ENCODE results near the gene FMNL2. TPM values are rescaled to one million over a fixed set of nuclear protein-coding genes. Genes with fewer than 3 reads are reported as not detected.

Gene FMNL2
- total RNA-seq, 1 donor from 2014 or later, result 15.7 TPM

- H3K36me3 ChIP-seq (ENCODE audit: control insufficient read depth in 3 of 3, insufficient read depth in 3 of 3, low read length in 3 of 3), result no peaks in the 10 kb centered on the region
- H3K9me3 ChIP-seq (ENCODE audit: control insufficient read depth in 3 of 3, low read length in 3 of 3), result no peaks in the 10 kb centered on the region
- H3K4me1 ChIP-seq (ENCODE audit: control insufficient read depth in 3 of 3, insufficient read depth in 3 of 3, low read length in 3 of 3), result peaks cover 4 to 15% (median 14%) of the 10 kb centered on the region in 3 donors
- H3K4me3 ChIP-seq (ENCODE audit: low read length in 3 of 3), result peak overlapping the region; percentile 79 to 87 (median 81)
- H3K27ac ChIP-seq (ENCODE audit: low read depth, low read length), result peak overlapping the region; percentile 59
- H3K27me3 ChIP-seq (ENCODE audit: control insufficient read depth in 3 of 3, insufficient read depth in 3 of 3, low read length in 3 of 3), result no peaks in the 10 kb centered on the region
- peak overlapping the region; percentile 76 to 86 (median 79) for H3K9ac ChIP-seq (ENCODE audit: low read depth in 1 of 3, low read length in 3 of 3)
These were observed 2.0 kb downstream of the FMNL2 start for GRCh38 chr2:152336854-152337510.

GRCh38 chr2:152337511-152337903 is 2.5 kb downstream of the FMNL2 start:
- no peaks in the 10 kb centered on the region for H3K27me3 ChIP-seq (ENCODE audit: control insufficient read depth in 3 of 3, insufficient read depth in 3 of 3, low read length in 3 of 3)
- H3K4me3 ChIP-seq (ENCODE audit: low read length in 3 of 3), result peak overlapping the region in 1 of 3 donors; percentile 81
- H3K9me3 ChIP-seq (ENCODE audit: control insufficient read depth in 3 of 3, low read length in 3 of 3), result no peaks in the 10 kb centered on the region
- H3K36me3 ChIP-seq (ENCODE audit: control insufficient read depth in 3 of 3, insufficient read depth in 3 of 3, low read length in 3 of 3), result no peaks in the 10 kb centered on the region
- no peak overlapping the region for H3K9ac ChIP-seq (ENCODE audit: low read depth in 1 of 3, low read length in 3 of 3)
- H3K27ac ChIP-seq (ENCODE audit: low read depth, low read length), result no peak overlapping the region
- peaks cover 4 to 15% (median 14%) of the 10 kb centered on the region in 3 donors for H3K4me1 ChIP-seq (ENCODE audit: control insufficient read depth in 3 of 3, insufficient read depth in 3 of 3, low read length in 3 of 3)

- peaks cover 0 to 4% (median 0%) of the 10 kb centered on the region in 3 donors for H3K36me3 ChIP-seq (ENCODE audit: control insufficient read depth in 3 of 3, insufficient read depth in 3 of 3, low read length in 3 of 3)
- no peaks in the 10 kb centered on the region for H3K9me3 ChIP-seq (ENCODE audit: control insufficient read depth in 3 of 3, low read length in 3 of 3)
- H3K4me3 ChIP-seq (ENCODE audit: low read length in 3 of 3), result no peak overlapping the region
- H3K27ac ChIP-seq (ENCODE audit: low read depth, low read length), result no peak overlapping the region
- no peak overlapping the region for H3K9ac ChIP-seq (ENCODE audit: low read depth in 1 of 3, low read length in 3 of 3)
- no peaks in the 10 kb centered on the region for H3K27me3 ChIP-seq (ENCODE audit: control insufficient read depth in 3 of 3, insufficient read depth in 3 of 3, low read length in 3 of 3)
- peaks cover 1 to 15% (median 14%) of the 10 kb centered on the region in 3 donors for H3K4me1 ChIP-seq (ENCODE audit: control insufficient read depth in 3 of 3, insufficient read depth in 3 of 3, low read length in 3 of 3)
These were observed 4.7 kb downstream of the FMNL2 start for GRCh38 chr2:152339556-152340286.

- H3K9ac ChIP-seq (ENCODE audit: low read depth in 1 of 3, low read length in 3 of 3), result no peak overlapping the region
- H3K27me3 ChIP-seq (ENCODE audit: control insufficient read depth in 3 of 3, insufficient read depth in 3 of 3, low read length in 3 of 3), result no peaks in the 10 kb centered on the region
- no peak overlapping the region for H3K4me3 ChIP-seq (ENCODE audit: low read length in 3 of 3)
These were observed 7.5 kb downstream of the FMNL2 start for GRCh38 chr2:152342259-152343046.

GRCh38 chr2:152343426-152343825 is 8.5 kb downstream of the FMNL2 start:
- H3K9me3 ChIP-seq (ENCODE audit: control insufficient read depth in 3 of 3, low read length in 3 of 3), result no peaks in the 10 kb centered on the region
- H3K9ac ChIP-seq (ENCODE audit: low read depth in 1 of 3, low read length in 3 of 3), result no peak overlapping the region
- peaks cover 0 to 7% (median 3%) of the 10 kb centered on the region in 3 donors for H3K4me1 ChIP-seq (ENCODE audit: control insufficient read depth in 3 of 3, insufficient read depth in 3 of 3, low read length in 3 of 3)
- no peak overlapping the region for H3K4me3 ChIP-seq (ENCODE audit: low read length in 3 of 3)
- H3K27ac ChIP-seq (ENCODE audit: low read depth, low read length), result no peak overlapping the region
- H3K36me3 ChIP-seq (ENCODE audit: control insufficient read depth in 3 of 3, insufficient read depth in 3 of 3, low read length in 3 of 3), result peaks cover 0 to 4% (median 0%) of the 10 kb centered on the region in 3 donors
- H3K27me3 ChIP-seq (ENCODE audit: control insufficient read depth in 3 of 3, insufficient read depth in 3 of 3, low read length in 3 of 3), result no peaks in the 10 kb centered on the region

More at GRCh38 chr2:152342259-152343046, 7.5 kb downstream of the FMNL2 start:
- H3K27ac ChIP-seq (ENCODE audit: low read depth, low read length), result no peak overlapping the region
- H3K36me3 ChIP-seq (ENCODE audit: control insufficient read depth in 3 of 3, insufficient read depth in 3 of 3, low read length in 3 of 3), result peaks cover 0 to 4% (median 0%) of the 10 kb centered on the region in 3 donors
- H3K4me1 ChIP-seq (ENCODE audit: control insufficient read depth in 3 of 3, insufficient read depth in 3 of 3, low read length in 3 of 3), result peaks cover 0 to 3% (median 3%) of the 10 kb centered on the region in 3 donors
- H3K9me3 ChIP-seq (ENCODE audit: control insufficient read depth in 3 of 3, low read length in 3 of 3), result no peaks in the 10 kb centered on the region

- peaks cover 0 to 4% (median 0%) of the 10 kb centered on the region in 3 donors for H3K36me3 ChIP-seq (ENCODE audit: control insufficient read depth in 3 of 3, insufficient read depth in 3 of 3, low read length in 3 of 3)
- peaks cover 0 to 8% (median 3%) of the 10 kb centered on the region in 3 donors for H3K4me1 ChIP-seq (ENCODE audit: control insufficient read depth in 3 of 3, insufficient read depth in 3 of 3, low read length in 3 of 3)
- H3K27ac ChIP-seq (ENCODE audit: low read depth, low read length), result no peak overlapping the region
- H3K9ac ChIP-seq (ENCODE audit: low read depth in 1 of 3, low read length in 3 of 3), result no peak overlapping the region
- H3K27me3 ChIP-seq (ENCODE audit: control insufficient read depth in 3 of 3, insufficient read depth in 3 of 3, low read length in 3 of 3), result no peaks in the 10 kb centered on the region
- no peaks in the 10 kb centered on the region for H3K9me3 ChIP-seq (ENCODE audit: control insufficient read depth in 3 of 3, low read length in 3 of 3)
- no peak overlapping the region for H3K4me3 ChIP-seq (ENCODE audit: low read length in 3 of 3)
These were observed 9.7 kb downstream of the FMNL2 start for GRCh38 chr2:152344579-152345195.

- Histone ChIP-seq H3K27ac (ENCODE audit: low read depth, low read length) (no peak overlapping the region), H3K4me3 (ENCODE audit: low read length in 3 of 3) (no peak overlapping the region), H3K36me3 (ENCODE audit: control insufficient read depth in 3 of 3, insufficient read depth in 3 of 3, low read length in 3 of 3) (peaks cover 0 to 4% (median 0%) of the 10 kb centered on the region in 3 donors), H3K27me3 (ENCODE audit: control insufficient read depth in 3 of 3, insufficient read depth in 3 of 3, low read length in 3 of 3) (no peaks in the 10 kb centered on the region), H3K9me3 (ENCODE audit: control insufficient read depth in 3 of 3, low read length in 3 of 3) (no peaks in the 10 kb centered on the region), H3K4me1 (ENCODE audit: control insufficient read depth in 3 of 3, insufficient read depth in 3 of 3, low read length in 3 of 3) (peaks cover 0 to 5% (median 0%) of the 10 kb centered on the region in 3 donors), H3K9ac (ENCODE audit: low read depth in 1 of 3, low read length in 3 of 3) (no peak overlapping the region)
These were observed 12.1 kb downstream of the FMNL2 start for GRCh38 chr2:152347076-152347475.

GRCh38 chr2:152348388-152348787 is 13.4 kb downstream of the FMNL2 start:
- H3K9me3 ChIP-seq (ENCODE audit: control insufficient read depth in 3 of 3, low read length in 3 of 3), result no peaks in the 10 kb centered on the region
- no peak overlapping the region for H3K27ac ChIP-seq (ENCODE audit: low read depth, low read length)
- H3K4me1 ChIP-seq (ENCODE audit: control insufficient read depth in 3 of 3, insufficient read depth in 3 of 3, low read length in 3 of 3), result peaks cover 0 to 5% (median 0%) of the 10 kb centered on the region in 3 donors
- no peak overlapping the region for H3K9ac ChIP-seq (ENCODE audit: low read depth in 1 of 3, low read length in 3 of 3)
- no peaks in the 10 kb centered on the region for H3K27me3 ChIP-seq (ENCODE audit: control insufficient read depth in 3 of 3, insufficient read depth in 3 of 3, low read length in 3 of 3)
- peaks cover 0 to 4% (median 0%) of the 10 kb centered on the region in 3 donors for H3K36me3 ChIP-seq (ENCODE audit: control insufficient read depth in 3 of 3, insufficient read depth in 3 of 3, low read length in 3 of 3)
- H3K4me3 ChIP-seq (ENCODE audit: low read length in 3 of 3), result no peak overlapping the region

- Histone ChIP-seq H3K9me3 (ENCODE audit: control insufficient read depth in 3 of 3, low read length in 3 of 3) (no peaks in the 10 kb centered on the region), H3K27ac (ENCODE audit: low read depth, low read length) (no peak overlapping the region), H3K4me1 (ENCODE audit: control insufficient read depth in 3 of 3, insufficient read depth in 3 of 3, low read length in 3 of 3) (peaks cover 0 to 11% (median 2%) of the 10 kb centered on the region in 3 donors), H3K36me3 (ENCODE audit: control insufficient read depth in 3 of 3, insufficient read depth in 3 of 3, low read length in 3 of 3) (no peaks in the 10 kb centered on the region), H3K4me3 (ENCODE audit: low read length in 3 of 3) (no peak overlapping the region), H3K27me3 (ENCODE audit: control insufficient read depth in 3 of 3, insufficient read depth in 3 of 3, low read length in 3 of 3) (no peaks in the 10 kb centered on the region), H3K9ac (ENCODE audit: low read depth in 1 of 3, low read length in 3 of 3) (no peak overlapping the region)
These were observed 14.4 kb downstream of the FMNL2 start for GRCh38 chr2:152349416-152349815.

Measured in skeletal muscle tissue (tissue), 4 donors.